OCI-LY3 (cell line): Measurements from ENCODE around the gene KRTCAP3.

ENCODE experiments used
- H2AFZ ChIP-seq: fragments of 200-600, 300-600 bp; shearing (Covaris generic); 2 replicates; pipeline ENCODE4 v1.6.0; 2014; ENCODE audit warnings: antibody characterized with exemption, low read depth, low read length
- H3K27ac ChIP-seq: fragments of 200-600, 300-600 bp; sonication (generic); 2 replicates; pipeline ENCODE4 v1.5.1; 2014; ENCODE audit warnings: mild to moderate bottlenecking, low read length, moderate library complexity, mixed read lengths
- H3K27me3 ChIP-seq: fragments of 200-600, 300-600 bp; sonication (generic); 2 replicates; pipeline ENCODE4 v1.6.1; 2014; ENCODE audit warnings: low read depth, low read length, mixed read lengths
- H3K36me3 ChIP-seq: fragments of 200-600, 300-600 bp; sonication (generic); replicated peaks from 2 replicates; pipeline ENCODE3; 2014; ENCODE audit warnings: low read depth, low read length, mixed read lengths
- H3K4me1 ChIP-seq: fragments of 300-600, 200-600 bp; sonication (generic); 2 replicates; pipeline ENCODE4 v1.6.1; 2014; ENCODE audit warnings: low read length, mixed read lengths
- H3K4me2 ChIP-seq: fragments of 200-600, 300-600 bp; sonication (generic); 2 replicates; pipeline ENCODE4 v1.6.1; 2014; ENCODE audit warnings: low read length, mixed read lengths
- H3K4me3 ChIP-seq: fragments of 300-600, 200-600 bp; sonication (generic); 2 replicates; pipeline ENCODE4 v1.5.1; 2014; ENCODE audit warnings: antibody characterized with exemption, mild to moderate bottlenecking, low read length, moderate library complexity
- H3K79me2 ChIP-seq: fragments of 300-600, 200-600 bp; shearing (Covaris generic); 2 replicates; pipeline ENCODE4 v1.6.1; 2014; ENCODE audit warnings: mild to moderate bottlenecking, low read length, mixed read lengths
- H3K9ac ChIP-seq: fragments of 300-600, 200-600 bp; shearing (Covaris generic); 2 replicates; pipeline ENCODE4 v1.6.0; 2014; ENCODE audit warnings: mild to moderate bottlenecking, low read length, moderate library complexity
- H3K9me3 ChIP-seq: fragments of 200-600, 300-600 bp; shearing (Covaris generic); 2 replicates; pipeline ENCODE4 v1.6.1; 2014; ENCODE audit warnings: low read length, mixed read lengths; ENCODE audit not compliant: insufficient read depth
- H4K20me1 ChIP-seq: fragments of 200-600, 300-600 bp; sonication (generic); 2 replicates; pipeline ENCODE4 v1.6.1; 2016; ENCODE audit warnings: low read length, mixed read lengths; ENCODE audit not compliant: insufficient read depth
- EZH2phosphoT487 ChIP-seq: fragments of 200-600 bp; shearing (Covaris generic); IDR thresholded peaks from 2 replicates; pipeline ENCODE4 v1.6.1; 2018; ENCODE audit warnings: antibody characterized with exemption, mixed run types, low read depth
- TF ChIP-seq, protein P1 (sequence below): fragments of 200-600, 300-600 bp; sonication (generic); IDR thresholded peaks from 2 replicates; pipeline ENCODE4 v1.5.1; 2014; ENCODE audit warnings: antibody characterized with exemption, low read length, low read depth

Gene KRTCAP3

DNA sequence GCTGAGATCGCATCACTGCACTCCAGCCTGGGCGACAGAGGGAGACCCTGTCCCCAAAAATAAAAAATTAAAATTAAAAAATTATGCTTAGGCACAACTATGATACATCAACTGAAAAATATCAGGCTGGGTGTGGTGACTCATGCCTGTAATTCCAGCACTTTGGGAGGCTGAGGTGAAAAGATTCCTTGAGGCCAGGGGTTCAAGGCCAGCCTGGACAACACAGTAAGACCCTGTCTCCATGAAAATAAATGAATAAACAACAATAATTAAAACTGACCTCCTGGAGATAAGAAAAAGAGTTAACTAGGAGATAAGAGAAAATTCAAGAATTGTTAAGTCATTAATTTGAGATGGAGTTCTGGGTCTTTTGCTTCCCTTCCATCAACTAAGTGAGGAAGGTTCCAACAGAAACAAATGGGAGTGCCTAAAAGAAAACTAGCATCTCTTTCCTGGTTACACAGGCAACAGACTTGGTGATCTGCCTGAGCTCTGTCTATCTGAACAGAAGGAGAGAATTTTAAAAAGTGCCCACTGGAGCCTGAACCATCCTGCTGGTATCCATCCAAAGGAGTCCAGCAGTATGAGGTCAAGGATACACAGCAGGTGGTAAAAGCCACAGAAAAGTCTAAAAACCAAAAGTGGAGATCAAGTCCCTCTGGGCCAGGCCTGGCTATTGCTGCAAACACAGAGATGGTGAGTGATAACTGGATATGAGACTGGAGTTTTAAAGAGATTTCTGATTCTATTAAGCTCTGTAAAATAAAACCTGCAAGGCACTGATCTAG lies 41.6 kb upstream of the KRTCAP3 start:
- Histone ChIP-seq H3K4me3 (no peak overlapping the region), H3K4me1 (no peaks in the 10 kb centered on the region), H3K36me3 (peaks cover 22% of the 10 kb centered on the region), H3K9ac (no peak overlapping the region), H3K27ac (no peak overlapping the region), H4K20me1 (peaks cover 67% of the 10 kb centered on the region), H3K4me2 (no peak overlapping the region), H3K9me3 (no peaks in the 10 kb centered on the region), H2AFZ (no peak overlapping the region), H3K79me2 (peaks cover 100% of the 10 kb centered on the region), H3K27me3 (no peaks in the 10 kb centered on the region)
- TF ChIP-seq EZH2phosphoT487: no peak
- TF ChIP-seq, protein P1, sequence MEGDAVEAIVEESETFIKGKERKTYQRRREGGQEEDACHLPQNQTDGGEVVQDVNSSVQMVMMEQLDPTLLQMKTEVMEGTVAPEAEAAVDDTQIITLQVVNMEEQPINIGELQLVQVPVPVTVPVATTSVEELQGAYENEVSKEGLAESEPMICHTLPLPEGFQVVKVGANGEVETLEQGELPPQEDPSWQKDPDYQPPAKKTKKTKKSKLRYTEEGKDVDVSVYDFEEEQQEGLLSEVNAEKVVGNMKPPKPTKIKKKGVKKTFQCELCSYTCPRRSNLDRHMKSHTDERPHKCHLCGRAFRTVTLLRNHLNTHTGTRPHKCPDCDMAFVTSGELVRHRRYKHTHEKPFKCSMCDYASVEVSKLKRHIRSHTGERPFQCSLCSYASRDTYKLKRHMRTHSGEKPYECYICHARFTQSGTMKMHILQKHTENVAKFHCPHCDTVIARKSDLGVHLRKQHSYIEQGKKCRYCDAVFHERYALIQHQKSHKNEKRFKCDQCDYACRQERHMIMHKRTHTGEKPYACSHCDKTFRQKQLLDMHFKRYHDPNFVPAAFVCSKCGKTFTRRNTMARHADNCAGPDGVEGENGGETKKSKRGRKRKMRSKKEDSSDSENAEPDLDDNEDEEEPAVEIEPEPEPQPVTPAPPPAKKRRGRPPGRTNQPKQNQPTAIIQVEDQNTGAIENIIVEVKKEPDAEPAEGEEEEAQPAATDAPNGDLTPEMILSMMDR: no peak

- no peak overlapping the region for H2AFZ ChIP-seq
- H3K79me2 ChIP-seq: peaks cover 65% of the 10 kb centered on the region
- peak overlapping the region; percentile 84 for H3K4me2 ChIP-seq
- TF ChIP-seq, protein P1: peak; percentile 24; the same call in 1 of the 2 replicates
- TF ChIP-seq EZH2phosphoT487: no peak
- peak overlapping the region; percentile 95 for H3K9ac ChIP-seq
- H3K27ac ChIP-seq: peak overlapping the region; percentile 71
- H3K27me3 ChIP-seq: 0 out of 2 replicates have a peak, but pooled peaks cover 2% of the 10 kb centered on the region
- H3K4me3 ChIP-seq: peak overlapping the region; percentile 89
- H3K36me3 ChIP-seq: peaks cover 21% of the 10 kb centered on the region
- H3K4me1 ChIP-seq: peaks cover 19% of the 10 kb centered on the region
- no peaks in the 10 kb centered on the region for H3K9me3 ChIP-seq
- H4K20me1 ChIP-seq: peaks cover 43% of the 10 kb centered on the region
These were observed 34.2 kb upstream of the KRTCAP3 start for GRCh38 chr2:27407798-27408491.

- 0 out of 2 replicates have a peak, but pooled peaks cover 2% of the 10 kb centered on the region for H3K27me3 ChIP-seq
- TF ChIP-seq, protein P1: no peak
These were observed 33.4 kb upstream of the KRTCAP3 start for GRCh38 chr2:27408601-27409320.

More at GRCh38 chr2:27408601-27409320, 33.4 kb upstream of the KRTCAP3 start:
- Histone ChIP-seq H4K20me1 (peaks cover 39% of the 10 kb centered on the region), H3K4me3 (peak overlapping the region; percentile 89), H2AFZ (peak overlapping the region; percentile 6; the same call in 1 of the 2 replicates), H3K4me2 (peak overlapping the region; percentile 84), H3K4me1 (peaks cover 19% of the 10 kb centered on the region), H3K79me2 (peaks cover 56% of the 10 kb centered on the region), H3K9ac (peak overlapping the region; percentile 95), H3K27ac (peak overlapping the region; percentile 71), H3K36me3 (peaks cover 20% of the 10 kb centered on the region), H3K9me3 (no peaks in the 10 kb centered on the region)
